Stimulated activated CD4-positive, alpha-beta T cell treated with anti-CD3 and anti-CD28 coated beads, Interleukin-1b, Interleukin-23, amount 100 ng/mL, for 4 hours (primary cell): ENCODE data around the gene AKR1D1.
"Not testable (repeated sequence)": the region's sequence is repeated elsewhere in the genome, so short reads cannot be mapped to it uniquely, and the experiment has no call there.

Experiments
- DNase-seq, 2 donors: peaks; one replicate each; pipeline ENCODE4 v3.0.0-alpha.2; 2020; ENCODE audit warnings: low read depth in 2 of 2

Gene AKR1D1

GRCh38 chr7:138122162-138122561 is 45.9 kb downstream of the AKR1D1 start:
- DNase-seq, result no peak

- DNase-seq, result no peak
These were observed 48.9 kb downstream of the AKR1D1 start for GRCh38 chr7:138125119-138125518.

DNA sequence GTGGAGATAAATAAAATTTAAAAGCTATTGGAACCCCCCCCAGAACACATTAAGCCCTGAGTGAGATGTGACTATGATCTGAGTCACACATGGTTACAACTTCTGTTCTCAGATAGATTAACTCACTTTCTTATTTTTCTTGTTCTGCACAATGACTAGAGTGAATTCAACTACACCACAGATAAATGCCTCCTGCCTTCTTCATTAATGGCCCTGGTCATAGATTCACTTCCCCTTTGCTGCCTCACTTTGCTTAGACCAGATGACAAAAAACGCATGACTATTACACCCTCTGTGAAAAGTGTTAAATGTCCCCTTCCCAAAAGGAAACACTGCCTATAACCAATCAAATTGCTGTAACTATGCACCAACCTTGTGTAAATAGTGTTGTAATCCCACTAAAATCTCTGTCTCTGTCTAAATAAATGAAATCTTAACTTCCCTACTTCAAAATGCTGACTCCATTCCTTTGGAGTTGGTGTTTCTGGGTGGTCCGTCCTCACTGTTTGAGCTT is 49.4 kb downstream of the AKR1D1 start:
- no peak for DNase-seq

- DNase-seq, result no peak
These were observed 50.7 kb downstream of the AKR1D1 start for GRCh38 chr7:138126928-138127327.

DNA sequence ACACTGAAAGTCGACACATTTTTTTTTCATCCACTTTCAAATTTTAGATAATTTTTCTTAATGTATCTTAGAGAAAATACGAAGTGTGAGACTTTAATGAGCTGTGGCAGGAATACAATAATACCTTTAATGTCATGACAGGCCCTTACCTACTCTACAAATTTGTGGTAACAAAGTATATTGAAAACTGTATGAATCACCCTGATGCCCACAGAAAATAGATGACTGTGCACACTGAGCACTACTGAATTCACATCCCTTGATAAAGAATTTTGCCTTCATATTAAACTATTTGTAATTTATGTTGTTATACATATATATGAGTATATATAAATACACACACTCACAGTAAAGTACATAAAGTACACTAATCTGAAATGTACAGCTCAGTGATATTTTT is 51.7 kb downstream of the AKR1D1 start:
- DNase-seq, result no peak

GRCh38 chr7:138129551-138130165 is 53.4 kb downstream of the AKR1D1 start:
- DNase-seq, result no peak

DNA sequence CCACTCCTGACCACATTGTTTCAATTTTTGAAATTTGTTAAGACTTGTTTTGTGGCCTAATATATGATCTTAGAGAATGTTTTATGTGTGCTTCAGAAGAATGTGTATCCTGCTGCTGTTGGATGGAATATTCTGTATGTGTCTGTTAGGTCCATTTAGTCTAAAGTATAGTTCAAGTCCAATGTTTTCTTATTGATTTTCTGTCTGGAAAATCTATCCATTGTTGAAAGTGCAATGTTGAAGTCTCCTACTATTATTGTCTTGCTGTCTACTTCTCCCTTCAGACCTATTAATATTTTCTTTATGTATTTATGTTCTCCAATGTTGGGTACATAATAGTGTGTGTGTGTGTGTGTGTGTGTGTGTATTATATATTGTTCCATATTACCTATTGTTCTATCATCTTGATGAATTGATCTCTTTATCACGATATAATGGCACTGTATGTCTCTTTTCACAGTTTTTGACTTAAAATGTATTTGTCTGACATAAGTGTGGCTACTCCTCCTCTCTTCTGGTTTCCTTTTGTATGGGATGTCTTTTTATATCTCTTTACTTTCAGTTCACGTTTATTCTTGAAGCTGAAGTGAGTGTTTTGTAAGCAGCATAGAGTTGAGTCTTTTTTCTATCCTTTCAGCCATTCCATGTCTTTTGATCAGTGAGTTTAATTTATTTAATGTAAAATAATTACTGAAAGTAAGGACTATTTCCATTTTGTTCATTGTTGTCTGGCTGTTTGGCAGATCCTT is 61.3 kb downstream of the AKR1D1 start:
- no peak for DNase-seq

GRCh38 chr7:138138244-138138643 is 62.0 kb downstream of the AKR1D1 start:
- DNase-seq, result no peak

DNA sequence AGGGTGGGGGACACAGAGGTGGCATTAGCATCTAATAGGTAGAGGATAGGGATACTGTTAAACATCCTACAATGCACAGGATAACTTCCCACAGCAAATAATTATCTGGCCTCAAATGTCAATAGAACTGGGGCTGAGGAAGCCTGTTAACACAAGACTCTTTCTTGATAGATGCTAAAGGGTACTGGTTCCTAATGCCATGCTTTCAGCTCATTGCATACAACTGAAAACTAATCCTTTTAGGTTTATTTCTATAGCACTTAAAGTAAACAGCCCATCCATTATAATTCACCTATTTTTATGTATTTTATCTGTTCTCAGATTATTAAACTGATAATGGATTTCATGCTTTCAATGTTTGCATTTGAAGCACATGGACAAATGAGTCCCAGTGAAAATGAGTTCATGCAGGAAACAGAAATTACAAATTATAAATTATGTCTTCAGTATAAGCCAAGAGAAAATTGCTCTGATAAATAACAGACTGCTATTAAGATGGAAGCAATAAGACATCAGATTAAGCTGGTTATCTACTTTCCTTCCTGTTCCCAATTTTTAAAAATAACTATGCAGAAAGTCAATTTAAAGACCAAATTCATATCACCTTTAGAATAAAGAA is 66.4 kb downstream of the AKR1D1 start:
- no peak for DNase-seq

DNA sequence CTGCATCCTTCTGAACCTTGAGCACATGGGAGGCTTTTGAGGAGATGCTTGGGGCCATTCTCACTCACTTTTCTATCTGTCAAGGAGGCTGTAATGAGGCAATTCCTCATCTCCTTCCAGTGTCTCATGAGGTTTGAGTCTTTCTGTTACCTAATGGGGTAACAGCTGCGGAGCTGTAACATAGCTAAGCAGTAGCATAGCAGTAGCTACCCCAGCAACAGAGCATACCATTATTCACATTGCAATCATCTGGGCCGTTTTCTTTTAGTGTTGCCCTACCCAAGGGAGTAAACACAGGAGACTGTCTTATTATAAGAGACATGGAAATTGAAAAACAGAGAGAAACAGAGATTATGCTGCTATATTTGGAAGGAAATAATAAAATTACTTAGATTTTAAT is 68.7 kb downstream of the AKR1D1 start:
- no peak for DNase-seq

DNA sequence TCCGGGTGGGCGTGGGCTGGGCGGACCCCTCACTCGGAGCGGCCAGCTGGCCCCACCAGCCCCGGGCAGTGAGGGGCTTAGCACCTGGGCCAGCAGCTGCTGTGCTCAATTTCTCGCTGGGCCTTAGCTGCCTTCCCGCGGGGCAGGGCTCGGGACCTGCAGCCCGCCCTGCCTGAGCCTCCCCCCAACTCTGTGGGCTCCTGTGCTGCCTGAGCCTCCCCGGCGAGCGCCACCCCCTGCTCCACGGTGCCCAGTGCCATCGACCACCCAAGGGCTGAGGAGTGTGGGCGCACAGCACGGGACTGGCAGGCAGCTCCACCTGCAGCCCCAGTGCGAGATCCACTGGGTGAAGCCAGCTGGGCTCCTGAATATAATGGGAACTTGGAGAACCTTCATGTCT is 70.0 kb downstream of the AKR1D1 start:
- DNase-seq, result not testable (repeated sequence)

DNA sequence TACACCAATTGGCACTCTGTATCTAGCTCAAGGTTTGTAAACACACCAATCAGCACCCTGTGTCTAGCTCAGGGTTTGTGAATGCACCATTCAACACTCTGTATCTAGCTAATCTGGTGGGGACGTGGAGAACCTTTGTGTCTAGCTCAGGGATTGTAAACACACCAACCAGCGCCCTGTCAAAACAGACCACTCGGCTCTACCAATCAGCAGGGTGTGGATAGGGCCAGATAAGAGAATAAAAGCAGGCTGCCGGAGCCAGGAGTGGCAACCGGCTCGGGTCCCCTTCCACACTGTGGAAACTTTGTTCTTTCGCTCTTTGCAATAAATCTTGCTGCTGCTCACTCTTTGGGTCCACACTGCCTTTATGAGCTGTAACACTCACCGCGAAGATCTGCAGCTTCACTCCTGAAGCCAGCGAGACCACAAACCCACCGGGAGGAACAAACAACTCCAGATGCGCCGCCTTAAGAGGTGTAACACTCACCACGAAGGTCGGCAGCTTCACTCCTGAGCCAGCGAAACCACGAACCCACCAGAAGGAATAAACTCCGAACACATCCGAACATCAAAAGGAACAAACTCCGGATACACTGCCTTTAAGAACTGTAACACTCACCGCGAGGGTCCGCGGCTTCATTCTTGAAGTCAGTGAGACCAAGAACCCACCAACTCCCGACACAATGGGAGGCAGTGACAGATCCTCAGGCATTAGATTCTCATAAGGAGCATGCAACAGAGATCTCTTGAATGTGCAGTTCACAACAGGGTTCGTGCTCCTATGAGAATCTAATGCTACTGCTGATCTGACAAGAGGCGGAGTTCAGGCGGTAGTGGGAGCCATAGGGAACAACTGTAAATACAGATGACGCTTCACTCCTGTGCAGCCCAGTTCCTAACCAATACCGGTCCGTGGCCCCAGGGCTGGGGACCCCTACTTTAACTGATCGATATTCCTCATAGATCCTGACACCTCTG is 70.8 kb downstream of the AKR1D1 start:
- DNase-seq, result not testable (repeated sequence)

- DNase-seq, result no peak
These were observed 75.7 kb downstream of the AKR1D1 start for GRCh38 chr7:138151731-138152577.

GRCh38 chr7:138154661-138155060 is 78.4 kb downstream of the AKR1D1 start:
- DNase-seq, result no peak

GRCh38 chr7:138157702-138158101 is 81.4 kb downstream of the AKR1D1 start:
- no peak for DNase-seq

- DNase-seq, result no peak
These were observed 82.7 kb downstream of the AKR1D1 start for GRCh38 chr7:138158739-138159528.

GRCh38 chr7:138161600-138162081 is 85.4 kb downstream of the AKR1D1 start:
- DNase-seq, result peak; percentile 15 to 58

DNA sequence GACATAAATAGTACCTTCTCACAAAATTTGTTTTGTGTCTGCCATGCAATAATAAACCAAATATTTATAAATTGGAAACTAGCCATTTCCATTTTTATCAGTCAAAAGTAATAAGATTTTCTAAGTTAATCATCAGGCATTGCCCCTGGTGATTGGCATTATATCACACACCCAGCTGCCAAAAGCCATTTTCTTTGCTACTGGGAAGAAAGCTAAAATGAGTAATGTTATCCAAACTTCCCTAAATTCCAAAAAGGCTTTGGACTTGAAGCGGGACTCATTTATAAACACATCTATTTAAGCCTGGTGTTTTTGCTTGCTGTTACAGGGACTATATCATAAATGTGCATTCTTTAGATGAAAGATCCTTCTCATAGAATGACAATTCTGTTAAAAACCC is 86.0 kb downstream of the AKR1D1 start:
- no peak for DNase-seq

DNA sequence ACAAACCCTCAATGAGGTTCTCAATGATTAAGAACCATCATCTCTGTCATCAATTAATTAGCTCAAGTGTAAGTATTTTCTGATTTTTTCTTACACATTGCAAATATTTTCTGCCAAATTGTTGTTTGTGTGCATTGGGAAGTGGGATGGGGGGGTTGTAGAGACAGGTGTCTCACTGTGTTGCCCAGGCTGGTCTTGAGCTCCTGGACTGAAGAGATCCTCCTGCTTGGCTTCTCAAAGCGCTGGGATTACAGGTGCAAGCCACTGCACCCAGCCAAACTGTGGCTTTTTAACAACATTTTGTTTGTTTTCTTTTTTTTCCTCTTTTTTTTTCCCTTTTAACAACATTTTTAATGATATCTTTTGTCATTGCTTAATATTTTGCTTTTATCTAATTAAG is 87.5 kb downstream of the AKR1D1 start:
- no peak for DNase-seq

GRCh38 chr7:138164804-138165203 is 88.5 kb downstream of the AKR1D1 start:
- DNase-seq, result no peak
